CD8-positive, alpha-beta memory T cell (primary cell): ENCODE data around the gene ZNF3. TPM values are rescaled to one million over a fixed set of nuclear protein-coding genes. Genes with fewer than 3 reads are reported as not detected.

ENCODE experiments used
- CTCF ChIA-PET: fragments of 350-600 bp; sonication (Branson Sonifier 250); formaldehyde crosslinking; loops from one replicate; lab custom pipeline; 2021; ENCODE audit warnings: antibody characterized with exemption; lab: Charles Lee
- POLR2A ChIA-PET: fragments of 350-600 bp; sonication (Branson Sonifier 250); formaldehyde crosslinking; loops from one replicate; lab custom pipeline; 2021; ENCODE audit warnings: antibody characterized with exemption; lab: Charles Lee
- DNase-seq, 5 donors: peaks; one replicate each; pipeline versions ENCODE4 v3.0.0 to v3.0.0-alpha.2; 2020 to 2022; ENCODE audit warnings: mixed read lengths in 1 of 5
- H3K27ac ChIP-seq: one replicate; pipeline ENCODE4 v1.7.0; 2013; ENCODE audit warnings: low read depth, mild to moderate bottlenecking, low read length, moderate library complexity
- H3K27me3 ChIP-seq: 2 replicates; pipeline ENCODE4 v1.7.0; 2013; ENCODE audit warnings: low read length, mild to moderate bottlenecking; ENCODE audit not compliant: insufficient read depth, poor library complexity, severe bottlenecking
- H3K36me3 ChIP-seq: 2 replicates; pipeline ENCODE4 v1.7.0; 2013; ENCODE audit warnings: mild to moderate bottlenecking, low read length, moderate library complexity; ENCODE audit not compliant: insufficient read depth
- H3K4me1 ChIP-seq: 2 replicates; pipeline ENCODE4 v1.7.0; 2013; ENCODE audit warnings: mild to moderate bottlenecking, low read length, moderate library complexity; ENCODE audit not compliant: insufficient read depth
- H3K4me3 ChIP-seq: 2 replicates; pipeline ENCODE4 v1.7.0; 2013; ENCODE audit warnings: mild to moderate bottlenecking, low read length
- H3K9me3 ChIP-seq: 2 replicates; pipeline ENCODE4 v1.7.0; 2013; ENCODE audit warnings: mild to moderate bottlenecking, low read length
- H3K27ac Mint-ChIP-seq, 8 donors: one replicate each; pipeline ENCODE4 v1.8.0; 2020 to 2021; ENCODE audit warnings: mixed read lengths in 8 of 8, mild to moderate bottlenecking in 6 of 8, inconsistent platforms in 3 of 8, moderate library complexity in 3 of 8
- H3K27me3 Mint-ChIP-seq, 2 donors: one replicate each; pipeline ENCODE4 v1.8.0; 2020 to 2021; ENCODE audit warnings: mixed read lengths in 2 of 2, mild to moderate bottlenecking in 1 of 2, moderate library complexity in 1 of 2
- H3K36me3 Mint-ChIP-seq, 3 donors: one replicate each; pipeline ENCODE4 v1.8.0; 2020 to 2021; ENCODE audit warnings: mixed read lengths in 3 of 3, inconsistent platforms in 1 of 3, mild to moderate bottlenecking in 1 of 3
- H3K4me1 Mint-ChIP-seq, 3 donors: one replicate each; pipeline ENCODE4 v1.8.0; 2020 to 2021; ENCODE audit warnings: mixed read lengths in 3 of 3, inconsistent platforms in 1 of 3, mild to moderate bottlenecking in 1 of 3
- H3K4me3 Mint-ChIP-seq, 7 donors: one replicate each; pipeline ENCODE4 v1.8.0; 2020 to 2021; ENCODE audit warnings: mixed read lengths in 7 of 7, mild to moderate bottlenecking in 6 of 7, moderate library complexity in 4 of 7, inconsistent platforms in 2 of 7
- H3K9me3 Mint-ChIP-seq, 5 donors: one replicate each; pipeline ENCODE4 v1.8.0; 2020 to 2022; ENCODE audit warnings: mixed read lengths in 5 of 5, mild to moderate bottlenecking in 3 of 5, moderate library complexity in 2 of 5, inconsistent platforms in 1 of 5
- polyA plus RNA-seq: library from polyadenylated mRNA; unstranded; fragments of 300-500 nt; fragmentation: Illumina TruSeq; gene quantifications from one replicate; pipeline ENCODE4 v1.2.3, GENCODE V29; 2021
- total RNA-seq, 2 experiments: library from RNA; stranded (reverse); gene quantifications; one replicate each; pipeline ENCODE4 v1.2.3, GENCODE V29; 2021

Gene ZNF3
- total and polyA plus RNA-seq, 3 experiments from 2014 or later: 26.8 to 29.8 (median 27.9) TPM

DNA sequence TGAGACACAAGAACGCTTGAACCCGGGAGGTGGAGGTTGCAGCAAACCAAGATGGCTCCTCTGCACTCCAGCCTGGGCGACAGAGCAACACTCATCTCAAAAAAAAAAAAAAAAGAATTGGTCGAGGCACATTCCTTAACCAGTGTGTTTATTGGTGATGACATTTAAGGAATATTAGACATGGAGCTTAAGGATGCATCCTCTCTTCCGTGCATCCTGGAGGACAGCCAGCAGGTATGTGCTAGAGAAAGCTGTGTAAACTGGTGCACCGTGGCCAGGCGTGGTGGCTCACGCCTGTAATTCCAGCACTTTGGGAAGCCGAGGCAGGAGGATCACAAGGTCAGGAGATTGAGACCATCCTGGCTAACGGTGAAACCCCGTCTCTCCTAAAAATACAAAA, 54.3 kb downstream of the ZNF3 start:
- Mint-ChIP-seq H3K27me3 (no peaks in the 10 kb centered on the region), H3K4me3 (no peak overlapping the region), H3K27ac (no peak overlapping the region), H3K4me1 (peaks cover 2 to 4% (median 3%) of the 10 kb centered on the region in 3 donors), H3K36me3 (peaks cover 13 to 80% (median 21%) of the 10 kb centered on the region in 3 donors), H3K9me3 (no peaks in the 10 kb centered on the region)
- no peak overlapping the region for H3K27ac ChIP-seq
- H3K27me3 ChIP-seq: no peaks in the 10 kb centered on the region
- H3K4me1 ChIP-seq: no peaks in the 10 kb centered on the region
- peaks cover 34% of the 10 kb centered on the region for H3K36me3 ChIP-seq
- DNase-seq: no peak
- H3K9me3 ChIP-seq: no peaks in the 10 kb centered on the region
- H3K4me3 ChIP-seq: no peak overlapping the region
- ChIA-PET CTCF (interaction anchor here (1.2 kb wide), 1 partner anchor 12 kb away, joined by 3 read pairs; the partner anchor contains the start of gene ZKSCAN1), POLR2A (no interaction called here)

DNA sequence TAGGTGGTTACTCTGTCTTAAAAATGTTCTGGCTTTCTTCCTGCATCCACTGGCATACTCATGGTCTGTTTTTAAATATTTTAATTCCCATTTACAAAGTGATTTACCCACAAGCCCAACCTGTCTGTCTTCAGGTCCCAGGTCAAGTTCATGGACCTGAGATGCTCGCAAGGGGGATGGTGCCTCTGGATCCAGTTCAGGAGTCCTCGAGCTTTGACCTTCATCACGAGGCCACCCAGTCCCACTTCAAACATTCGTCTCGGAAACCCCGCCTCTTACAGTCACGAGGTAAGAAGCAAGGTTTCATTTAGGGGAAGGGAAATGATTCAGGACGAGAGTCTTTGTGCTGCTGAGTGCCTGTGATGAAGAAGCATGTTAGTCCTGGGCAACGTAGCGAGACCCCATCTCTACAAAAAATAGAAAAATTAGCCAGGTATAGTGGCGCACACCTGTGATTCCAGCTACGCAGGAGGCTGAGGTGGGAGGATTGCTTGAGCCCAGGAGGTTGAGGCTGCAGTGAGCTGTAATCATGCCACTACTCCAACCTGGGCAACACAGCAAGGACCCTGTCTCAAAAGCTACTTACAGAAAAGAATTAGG, 57.4 kb downstream of the ZNF3 start:
- peak overlapping the region in 1 of 8 donors; percentile 29 for H3K27ac Mint-ChIP-seq
- no peaks in the 10 kb centered on the region for H3K27me3 Mint-ChIP-seq
- no peak for DNase-seq
- ChIA-PET CTCF (interaction anchor here (0.5 kb wide), 1 partner anchor 400 kb away, joined by 4 read pairs; no protein-coding TSS in a partner anchor), POLR2A (no interaction called here)
- Histone ChIP-seq H3K27me3 (no peaks in the 10 kb centered on the region), H3K27ac (no peak overlapping the region), H3K4me3 (no peak overlapping the region), H3K36me3 (peaks cover 17% of the 10 kb centered on the region), H3K9me3 (no peaks in the 10 kb centered on the region), H3K4me1 (no peaks in the 10 kb centered on the region)
- peaks cover 11 to 26% (median 26%) of the 10 kb centered on the region in 3 donors for H3K4me1 Mint-ChIP-seq
- H3K36me3 Mint-ChIP-seq: peaks cover 4 to 66% (median 7%) of the 10 kb centered on the region in 3 donors
- no peaks in the 10 kb centered on the region for H3K9me3 Mint-ChIP-seq
- H3K4me3 Mint-ChIP-seq: no peak overlapping the region

- Mint-ChIP-seq H3K9me3 (no peaks in the 10 kb centered on the region), H3K27me3 (no peaks in the 10 kb centered on the region), H3K4me3 (peak overlapping the region in 1 of 7 donors; percentile 68), H3K36me3 (peaks cover 4 to 68% (median 7%) of the 10 kb centered on the region in 3 donors), H3K27ac (no peak overlapping the region), H3K4me1 (peaks cover 11 to 32% (median 32%) of the 10 kb centered on the region in 3 donors)
- ChIA-PET CTCF (interaction anchor here (0.5 kb wide), 1 partner anchor 400 kb away, joined by 4 read pairs; no protein-coding TSS in a partner anchor), POLR2A (no interaction called here)
- no peak for DNase-seq
- no peak overlapping the region for H3K4me3 ChIP-seq
- H3K9me3 ChIP-seq: no peaks in the 10 kb centered on the region
- H3K27me3 ChIP-seq: no peaks in the 10 kb centered on the region
- H3K4me1 ChIP-seq: no peaks in the 10 kb centered on the region
- H3K36me3 ChIP-seq: peaks cover 16% of the 10 kb centered on the region
- H3K27ac ChIP-seq: no peak overlapping the region
These were observed 58.0 kb downstream of the ZNF3 start for GRCh38 chr7:100023526-100023925.

GRCh38 chr7:100022621-100023020, 58.9 kb downstream of the ZNF3 start:
- no peaks in the 10 kb centered on the region for H3K27me3 Mint-ChIP-seq
- H3K36me3 ChIP-seq: peaks cover 16% of the 10 kb centered on the region
- no peak overlapping the region for H3K4me3 ChIP-seq
- ChIA-PET POLR2A (no interaction called here), CTCF (interaction anchor here (0.5 kb wide), 1 partner anchor 21 kb away, joined by 4 read pairs; no protein-coding TSS in a partner anchor)
- no peaks in the 10 kb centered on the region for H3K27me3 ChIP-seq
- no peak overlapping the region for H3K4me3 Mint-ChIP-seq
- no peaks in the 10 kb centered on the region for H3K4me1 ChIP-seq
- no peaks in the 10 kb centered on the region for H3K9me3 ChIP-seq
- DNase-seq: no peak
- H3K27ac Mint-ChIP-seq: peak overlapping the region in 3 of 8 donors; percentile 9 to 55 (median 31)
- no peak overlapping the region for H3K27ac ChIP-seq
- H3K4me1 Mint-ChIP-seq: peaks cover 14 to 41% (median 41%) of the 10 kb centered on the region in 3 donors
- peaks cover 4 to 64% (median 7%) of the 10 kb centered on the region in 3 donors for H3K36me3 Mint-ChIP-seq
- H3K9me3 Mint-ChIP-seq: no peaks in the 10 kb centered on the region

- CTCF ChIA-PET: no interaction called here
- peak overlapping the region in 3 of 8 donors; percentile 17 to 59 (median 35) for H3K27ac Mint-ChIP-seq
- H3K36me3 Mint-ChIP-seq: peaks cover 4 to 63% (median 7%) of the 10 kb centered on the region in 3 donors
- DNase-seq: no peak
- H3K36me3 ChIP-seq: peaks cover 16% of the 10 kb centered on the region
- no peaks in the 10 kb centered on the region for H3K27me3 ChIP-seq
- H3K27ac ChIP-seq: no peak overlapping the region
- H3K27me3 Mint-ChIP-seq: no peaks in the 10 kb centered on the region
- H3K4me1 ChIP-seq: peaks cover 8% of the 10 kb centered on the region
- H3K4me1 Mint-ChIP-seq: peaks cover 24 to 53% (median 52%) of the 10 kb centered on the region in 3 donors
- H3K9me3 Mint-ChIP-seq: no peaks in the 10 kb centered on the region
- no peak overlapping the region for H3K4me3 ChIP-seq
- peak overlapping the region in 1 of 7 donors; percentile 28 for H3K4me3 Mint-ChIP-seq
- POLR2A ChIA-PET: no interaction called here
- no peaks in the 10 kb centered on the region for H3K9me3 ChIP-seq
These were observed 60.2 kb downstream of the ZNF3 start for GRCh38 chr7:100021297-100021696.

Other genes with a start within 250 kb of the ZNF3 start
- gene OR2AE1, start 204.7 kb downstream of the ZNF3 start, total RNA-seq: under 1 TPM in 1 of 2 experiments, not detected in 1; 0.26 TPM
- not detected for gene OR2AE1, start 204.7 kb downstream of the ZNF3 start, polyA plus RNA-seq
- 10 to 100 TPM; 30.0 to 31.0 TPM for gene TRIM4, start 162.2 kb downstream of the ZNF3 start, total RNA-seq
- gene TRIM4, start 162.2 kb downstream of the ZNF3 start, polyA plus RNA-seq: 25.8 TPM
- gene GJC3, start 152.1 kb downstream of the ZNF3 start, total RNA-seq: under 1 TPM in 1 of 2 experiments, not detected in 1; 0.20 TPM
- not detected for gene GJC3, start 152.1 kb downstream of the ZNF3 start, polyA plus RNA-seq
- not detected for gene AZGP1, start 105.7 kb downstream of the ZNF3 start, total RNA-seq
- not detected for gene AZGP1, start 105.7 kb downstream of the ZNF3 start, polyA plus RNA-seq
- gene ZKSCAN1, start 66.1 kb downstream of the ZNF3 start, total RNA-seq: 10 to 100 TPM; 48.4 to 53.4 TPM
- gene ZKSCAN1, start 66.1 kb downstream of the ZNF3 start, polyA plus RNA-seq: 57.9 TPM
- 10 to 100 TPM; 10.7 to 11.3 TPM for gene ZSCAN21, start 31.9 kb downstream of the ZNF3 start, total RNA-seq
- gene ZSCAN21, start 31.9 kb downstream of the ZNF3 start, polyA plus RNA-seq: 8.2 TPM
- 100 to 1,000 TPM; 110 to 111 TPM for gene COPS6, start 7.2 kb upstream of the ZNF3 start, total RNA-seq
- 144 TPM for gene COPS6, start 7.2 kb upstream of the ZNF3 start, polyA plus RNA-seq
- gene MCM7, start 19.7 kb upstream of the ZNF3 start, total RNA-seq: 100 to 1,000 TPM; 440 to 452 TPM
- gene MCM7, start 19.7 kb upstream of the ZNF3 start, polyA plus RNA-seq: 28.9 TPM
- 10 to 100 TPM; 13.8 to 17.3 TPM for gene AP4M1, start 19.9 kb upstream of the ZNF3 start, total RNA-seq
- 5.2 TPM for gene AP4M1, start 19.9 kb upstream of the ZNF3 start, polyA plus RNA-seq
- 10 to 100 TPM; 75.7 to 82.3 TPM for gene TAF6, start 37.6 kb upstream of the ZNF3 start, total RNA-seq
- gene TAF6, start 37.6 kb upstream of the ZNF3 start, polyA plus RNA-seq: 39.8 TPM
- gene CNPY4, start 37.9 kb upstream of the ZNF3 start, total RNA-seq: 10 to 100 TPM; 18.9 to 19.0 TPM
- 24.1 TPM for gene CNPY4, start 37.9 kb upstream of the ZNF3 start, polyA plus RNA-seq
- gene MBLAC1, start 45.2 kb upstream of the ZNF3 start, total RNA-seq: 1 to 10 TPM; 4.4 TPM
- 2.3 TPM for gene MBLAC1, start 45.2 kb upstream of the ZNF3 start, polyA plus RNA-seq
- gene LAMTOR4, start 67.2 kb upstream of the ZNF3 start, total RNA-seq: 100 to 1,000 TPM; 125 to 130 TPM
- 386 TPM for gene LAMTOR4, start 67.2 kb upstream of the ZNF3 start, polyA plus RNA-seq
- gene TRAPPC14, start 77.0 kb upstream of the ZNF3 start, total RNA-seq: 10 to 100 TPM; 30.5 to 33.2 TPM
- 3.4 TPM for gene TRAPPC14, start 77.0 kb upstream of the ZNF3 start, polyA plus RNA-seq
- gene GAL3ST4, start 86.9 kb upstream of the ZNF3 start, total RNA-seq: 1 to 10 TPM; 1.0 to 1.6 TPM
- gene GAL3ST4, start 86.9 kb upstream of the ZNF3 start, polyA plus RNA-seq: 0.52 TPM
- 1 to 10 TPM; 1.6 to 2.1 TPM for gene GPC2, start 95.7 kb upstream of the ZNF3 start, total RNA-seq
- gene GPC2, start 95.7 kb upstream of the ZNF3 start, polyA plus RNA-seq: not detected
- gene STAG3, start 96.2 kb upstream of the ZNF3 start, total RNA-seq: 1 to 10 TPM; 5.0 to 5.1 TPM
- 1.5 TPM for gene STAG3, start 96.2 kb upstream of the ZNF3 start, polyA plus RNA-seq
- 10 to 100 TPM; 23.9 to 24.5 TPM for gene PVRIG, start 138.2 kb upstream of the ZNF3 start, total RNA-seq
- gene PVRIG, start 138.2 kb upstream of the ZNF3 start, polyA plus RNA-seq: 131 TPM
- gene SPDYE3, start 226.0 kb upstream of the ZNF3 start, total RNA-seq: not detected
- 9.8 TPM for gene SPDYE3, start 226.0 kb upstream of the ZNF3 start, polyA plus RNA-seq